Ovary (tissue), 9 donors: ENCODE data around the gene MAP3K10. TPM values are rescaled to one million over a fixed set of nuclear protein-coding genes. Genes with fewer than 3 reads are reported as not detected.
"Not testable (repeated sequence)": the region's sequence is repeated elsewhere in the genome, so short reads cannot be mapped to it uniquely, and the experiment has no call there.

Source experiments
- DNase-seq, 5 donors: peaks; one replicate each; pipeline ENCODE4 v3.0.0-alpha.2; 2019 to 2020
- H3K27ac ChIP-seq, 2 donors: fragments of 200-600 bp; one replicate each; pipeline versions ENCODE4 v1.5.1 to v1.8.0; 2019 to 2022
- H3K27me3 ChIP-seq: fragments of 200-600 bp; one replicate; pipeline ENCODE4 v1.8.0; 2022
- H3K36me3 ChIP-seq: fragments of 200-600 bp; sonication (generic); one replicate; pipeline ENCODE4 v1.5.1; 2019
- H3K4me1 ChIP-seq: one replicate; pipeline ENCODE4 v1.8.1; 2013; ENCODE audit warnings: mild to moderate bottlenecking, moderate library complexity; ENCODE audit not compliant: insufficient read depth
- H3K4me3 ChIP-seq: fragments of 200-600 bp; sonication (generic); one replicate; pipeline ENCODE4 v1.5.1; 2017
- H3K9me3 ChIP-seq, 2 donors: fragments of 200-600 bp in 1 of 2; sonication (generic) in 1 of 2; one replicate each; pipeline versions ENCODE4 v1.5.1 to v1.8.1; 2013 to 2019; ENCODE audit warnings: mild to moderate bottlenecking in 1 of 2, moderate library complexity in 1 of 2
- CTCF ChIP-seq, 3 donors: fragments of 450-650 bp in 2 of 3; fragments of 200-600 bp in 1 of 3; IDR thresholded peaks; one replicate each; pipeline versions ENCODE4 v1.5.1 to v1.8.0; 2016 to 2022; ENCODE audit warnings: antibody characterized with exemption in 3 of 3, mild to moderate bottlenecking in 1 of 3
- EP300 ChIP-seq: sonication (generic); formaldehyde crosslinking; IDR thresholded peaks from one replicate; pipeline ENCODE4 v1.6.1; 2017; ENCODE audit warnings: antibody characterized with exemption
- POLR2A ChIP-seq: fragments of 450-650 bp; IDR thresholded peaks from one replicate; pipeline ENCODE4 v1.6.1; 2017; ENCODE audit warnings: antibody characterized with exemption, mild to moderate bottlenecking, moderate library complexity
- WGBS, 3 donors: extraction: QIAGEN DNeasy Blood & Tissue Kit in 1 of 3; methylation state at CpG; one replicate each; pipeline versions ENCODE4 v1.1.5 to v1.1.7; 2013 to 2017; 5-methylcytosine and 5-hydroxymethylcytosine counted together
- intact Hi-C, 4 donors: fragments of 100-400 bp; cut with DNase I; formaldehyde crosslinking; loops; one replicate each; pipeline versions ENCODE4 v1.11.0 to v1.15.1; 2022 to 2023
- polyA plus RNA-seq, 2 donors: library from polyadenylated mRNA; stranded (reverse); fragments of 200-250 nt in 1 of 2; fragments of 350-450 nt in 1 of 2; fragmentation: Illumina TruSeq in 1 of 2; extraction: RNeasy Lipid Tissue Mini Kit (QIAGEN cat#74804) in 1 of 2; gene quantifications; one replicate each; pipeline ENCODE4 v1.2.3, GENCODE V29; 2013 to 2014
- total RNA-seq, 7 donors: library from RNA; depleted of rRNA in 2 of 7; stranded (reverse); fragments of >200 nt in 2 of 7; fragmentation: NEBNext Ultra II Directional in 3 of 7; extraction: Animal tissue kit (Norgen Biotek cat#: 25700) in 3 of 7; gene quantifications; one replicate each; pipeline versions ENCODE4 v1.1.0 to v1.2.4, GENCODE V29; 2016 to 2023
- donor health status: DM: no; HTN: no; CAD: no; lungs with moderate emphysema.
- donor health status: DM: no; HTN: no; CAD: no.
- donor health status: Bipolar disorder and iron deficiency.
- donor health status: DM: yes; HTN: yes; CAD: no.
- donor health status: DM: no; HTN: no; CAD: no.
- donor health status: DM: yes; HTN: yes; CAD: no.

The MAP3K10 gene
- total and polyA plus RNA-seq, 9 donors = 1.2 to 26.2 (median 14.6) TPM

GRCh38 chr19:40144947-40145748 lies 46.1 kb upstream of the MAP3K10 start:
- no peak for DNase-seq
- Histone ChIP-seq H3K36me3 (no peaks in the 10 kb centered on the region), H3K4me3 (no peak overlapping the region), H3K4me1 (no peaks in the 10 kb centered on the region), H3K27ac (no peak overlapping the region), H3K27me3 (no peaks in the 10 kb centered on the region), H3K9me3 (no peaks in the 10 kb centered on the region)
- 79 to 89% (median 81%) methylated on average over 5 of the region's 5 CpGs for WGBS, 3 donors
- intact Hi-C loops = loop anchor here in 2 of 4 donors (10.0 kb wide), 1 partner anchor 70 kb away; the partner anchor contains the start of gene TTC9B (in 2 of the 2)
- no peak for TF ChIP-seq CTCF (IDR thresholded peaks at IDR 0.05)
- TF ChIP-seq EP300 = no peak
- no peak for TF ChIP-seq POLR2A

- WGBS, 3 donors = 67 to 77% (median 72%) methylated on average over 6 of the region's 6 CpGs
- not testable (repeated sequence) for H3K36me3 ChIP-seq, H3K4me3 ChIP-seq, H3K4me1 ChIP-seq, H3K27ac ChIP-seq, H3K27me3 ChIP-seq, DNase-seq, H3K9me3 ChIP-seq
- intact Hi-C loops = loop anchor here in 2 of 4 donors (10.0 kb wide), 1 partner anchor 69 kb away; the partner anchor contains the start of gene TTC9B (in 2 of the 2)
These were observed 45.5 kb upstream of the MAP3K10 start for GRCh38 chr19:40145749-40146029.

GRCh38 chr19:40147338-40147692 lies 43.9 kb upstream of the MAP3K10 start:
- intact Hi-C loops = loop anchor here in 2 of 4 donors (10.0 kb wide), 1 partner anchor 67 kb away; the partner anchor contains the start of gene TTC9B (in 2 of the 2)
- no peak for DNase-seq
- H3K4me3 ChIP-seq = no peak overlapping the region
- no peaks in the 10 kb centered on the region for H3K27me3 ChIP-seq
- no peaks in the 10 kb centered on the region for H3K36me3 ChIP-seq
- no peaks in the 10 kb centered on the region for H3K9me3 ChIP-seq
- H3K4me1 ChIP-seq = no peaks in the 10 kb centered on the region
- 58 to 67% (median 67%) methylated on average over 2 of the region's 2 CpGs for WGBS, 3 donors
- no peak for TF ChIP-seq CTCF (IDR thresholded peaks at IDR 0.05)
- TF ChIP-seq EP300 = no peak
- no peak for TF ChIP-seq POLR2A
- H3K27ac ChIP-seq = no peak overlapping the region

DNA sequence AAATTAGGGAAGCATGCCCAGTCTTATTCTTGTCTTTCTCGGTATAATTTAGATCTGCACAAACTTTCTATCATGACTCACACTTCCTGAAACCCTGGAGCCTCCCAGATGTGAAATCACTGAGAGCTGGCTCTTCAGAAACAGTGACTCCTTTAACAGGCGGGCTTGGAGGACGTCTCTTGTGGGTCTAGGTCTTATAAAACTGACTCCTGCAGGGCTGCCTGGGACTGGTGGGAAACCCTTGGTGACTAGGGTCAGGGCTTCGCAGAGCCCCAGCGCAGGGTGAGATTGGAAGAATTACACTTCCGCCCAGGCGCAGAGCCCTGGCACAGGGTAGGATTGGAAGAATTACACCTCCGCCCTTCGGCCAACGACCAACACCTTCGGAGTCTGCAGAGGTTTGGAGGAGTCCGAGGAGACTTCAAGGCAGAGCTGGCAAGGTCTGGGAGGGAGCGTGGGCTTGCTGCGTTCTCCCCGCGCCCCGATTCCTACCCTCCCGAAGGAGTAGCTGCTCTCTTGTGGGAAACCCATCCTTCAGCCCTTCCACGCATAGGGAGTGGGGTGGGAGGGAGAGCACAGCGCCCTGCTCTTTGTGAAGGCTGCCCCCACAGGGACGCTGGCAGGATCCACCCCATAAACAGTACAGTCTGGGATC lies 43.4 kb upstream of the MAP3K10 start:
- no peaks in the 10 kb centered on the region for H3K27me3 ChIP-seq
- no peak for DNase-seq
- no peaks in the 10 kb centered on the region for H3K4me1 ChIP-seq
- no peak overlapping the region for H3K4me3 ChIP-seq
- intact Hi-C loops = loop anchor here in 2 of 4 donors (10.0 kb wide), 1 partner anchor 67 kb away; the partner anchor contains the start of gene TTC9B (in 2 of the 2)
- H3K9me3 ChIP-seq = no peaks in the 10 kb centered on the region
- H3K36me3 ChIP-seq = no peaks in the 10 kb centered on the region
- 49 to 60% (median 54%) methylated on average over 19 to 21 of the region's 21 CpGs for WGBS, 3 donors
- no peak for TF ChIP-seq CTCF (IDR thresholded peaks at IDR 0.05)
- no peak for TF ChIP-seq EP300
- no peak for TF ChIP-seq POLR2A
- H3K27ac ChIP-seq = no peak overlapping the region

DNA sequence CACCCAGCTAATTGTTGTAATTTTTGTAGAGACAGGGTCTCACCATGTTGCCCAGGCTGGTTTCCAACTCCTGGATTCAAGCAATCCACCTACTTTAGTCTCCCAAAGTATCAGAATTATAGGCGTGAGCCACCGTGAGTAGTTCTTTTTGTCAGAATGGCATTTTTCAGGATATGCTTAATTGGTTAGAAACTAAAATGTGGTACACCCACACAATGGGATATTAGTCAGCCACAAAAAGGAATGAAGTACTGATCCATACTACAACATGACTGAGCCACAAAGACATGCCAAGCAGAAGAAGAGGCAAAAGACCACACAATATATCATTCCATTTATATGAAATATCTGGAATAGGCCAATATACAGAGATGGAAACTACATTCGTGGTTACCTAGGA lies 41.7 kb upstream of the MAP3K10 start:
- no peak for DNase-seq
- intact Hi-C loops = loop anchor here in 2 of 4 donors (10.0 kb wide), 1 partner anchor 65 kb away; the partner anchor contains the start of gene TTC9B (in 2 of the 2)
- H3K27me3 ChIP-seq = no peaks in the 10 kb centered on the region
- no peak overlapping the region for H3K4me3 ChIP-seq
- TF ChIP-seq EP300 (no peak), POLR2A (no peak), CTCF (IDR thresholded peaks at IDR 0.05) (no peak)
- H3K27ac ChIP-seq = no peak overlapping the region
- H3K4me1 ChIP-seq = no peaks in the 10 kb centered on the region
- H3K9me3 ChIP-seq = no peaks in the 10 kb centered on the region
- 91 to 94% (median 92%) methylated on average over 3 of the region's 3 CpGs for WGBS, 3 donors
- H3K36me3 ChIP-seq = no peaks in the 10 kb centered on the region
